Kidney tubule cell (primary cell): ENCODE measurements around the gene STOX2.
A peak's percentile ranks its signal among the peaks of the same experiment; 100 is the strongest.

Source experiments
- DNase-seq: peaks from one replicate; pipeline ENCODE4 v3.0.0-alpha.2; 2018; ENCODE audit warnings: low spot score

Gene STOX2

DNA sequence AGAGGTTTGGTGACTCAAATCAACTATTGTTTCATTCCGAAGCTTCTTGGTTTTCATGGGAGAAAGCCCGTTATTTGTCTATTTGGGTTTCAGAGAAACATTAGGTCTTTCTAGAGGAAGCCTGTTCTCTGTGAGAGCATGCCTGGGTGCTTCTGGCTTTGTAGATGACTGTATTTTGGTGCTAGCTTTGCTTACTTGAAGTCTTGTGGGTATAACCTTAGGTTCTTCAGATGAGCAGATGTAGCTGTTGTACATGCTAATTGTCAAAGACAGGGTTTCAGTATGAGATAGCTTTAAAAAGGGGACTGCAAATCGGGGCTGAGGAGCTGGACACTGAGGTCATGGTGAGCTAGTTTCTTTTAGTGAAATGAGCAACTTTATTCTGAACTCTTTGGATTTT, 7.9 kb upstream of the STOX2 start:
- no peak for DNase-seq

GRCh38 chr4:183898456-183898855, 6.7 kb upstream of the STOX2 start:
- no peak for DNase-seq

GRCh38 chr4:183903021-183903760, 1.9 kb upstream of the STOX2 start:
- no peak for DNase-seq

GRCh38 chr4:183905593-183906488, 734 bp downstream of the STOX2 start:
- peak; percentile 42 for DNase-seq

DNA sequence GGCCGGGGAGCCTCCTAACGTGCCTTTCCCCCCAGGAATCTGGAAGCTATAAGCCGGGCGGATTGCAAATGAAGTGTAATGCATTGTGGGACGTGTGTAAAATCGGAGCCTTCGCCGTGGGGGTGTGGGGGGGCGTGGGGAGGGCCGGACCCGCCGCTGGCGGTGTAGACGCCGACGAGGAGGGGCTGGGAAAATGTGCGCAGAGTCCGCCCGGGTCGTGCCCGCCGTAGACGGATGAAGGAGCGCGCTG, 1.3 kb downstream of the STOX2 start:
- DNase-seq: no peak

DNA sequence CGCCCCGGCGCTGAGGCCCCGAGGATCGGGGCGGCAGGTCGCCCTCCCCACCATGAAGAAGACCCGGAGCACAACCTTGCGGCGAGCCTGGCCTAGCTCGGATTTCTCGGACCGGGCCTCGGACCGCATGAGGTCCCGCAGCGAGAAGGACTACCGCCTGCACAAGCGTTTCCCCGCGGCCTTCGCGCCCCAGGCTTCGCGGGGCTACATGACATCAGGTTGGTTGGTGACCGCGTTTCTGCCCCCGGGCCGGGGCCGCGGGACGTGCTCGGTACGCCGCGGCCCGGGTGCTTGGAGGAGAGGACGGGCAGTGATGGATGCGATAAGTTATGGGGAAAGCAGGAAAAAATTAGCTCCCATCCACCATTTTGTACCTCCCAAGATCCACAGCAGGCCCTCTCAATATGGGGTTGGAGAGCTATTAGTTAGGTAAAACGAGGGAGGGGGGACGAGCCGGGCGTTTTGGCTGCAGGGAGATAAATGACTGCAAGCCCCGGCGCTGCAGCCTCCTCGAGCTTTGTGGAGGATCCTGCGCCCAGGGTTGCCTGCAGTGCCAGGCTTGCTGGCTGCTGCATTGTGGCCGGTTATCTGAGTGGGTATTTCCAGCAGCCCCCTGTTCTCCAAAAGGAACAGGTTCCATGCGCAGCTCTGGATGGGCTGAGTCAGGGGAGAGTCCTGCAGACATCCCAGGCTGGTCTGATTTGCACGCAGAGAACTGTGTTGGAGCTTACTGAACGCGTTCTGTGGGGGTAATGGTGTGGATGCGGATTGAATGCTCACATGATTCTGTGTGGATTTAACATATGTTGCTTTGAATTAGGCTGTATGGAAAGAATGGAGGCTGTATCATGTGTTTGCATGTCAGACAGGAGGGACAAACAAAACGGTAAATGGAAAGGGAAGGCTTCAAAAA, 1.9 kb downstream of the STOX2 start:
- no peak for DNase-seq

DNA sequence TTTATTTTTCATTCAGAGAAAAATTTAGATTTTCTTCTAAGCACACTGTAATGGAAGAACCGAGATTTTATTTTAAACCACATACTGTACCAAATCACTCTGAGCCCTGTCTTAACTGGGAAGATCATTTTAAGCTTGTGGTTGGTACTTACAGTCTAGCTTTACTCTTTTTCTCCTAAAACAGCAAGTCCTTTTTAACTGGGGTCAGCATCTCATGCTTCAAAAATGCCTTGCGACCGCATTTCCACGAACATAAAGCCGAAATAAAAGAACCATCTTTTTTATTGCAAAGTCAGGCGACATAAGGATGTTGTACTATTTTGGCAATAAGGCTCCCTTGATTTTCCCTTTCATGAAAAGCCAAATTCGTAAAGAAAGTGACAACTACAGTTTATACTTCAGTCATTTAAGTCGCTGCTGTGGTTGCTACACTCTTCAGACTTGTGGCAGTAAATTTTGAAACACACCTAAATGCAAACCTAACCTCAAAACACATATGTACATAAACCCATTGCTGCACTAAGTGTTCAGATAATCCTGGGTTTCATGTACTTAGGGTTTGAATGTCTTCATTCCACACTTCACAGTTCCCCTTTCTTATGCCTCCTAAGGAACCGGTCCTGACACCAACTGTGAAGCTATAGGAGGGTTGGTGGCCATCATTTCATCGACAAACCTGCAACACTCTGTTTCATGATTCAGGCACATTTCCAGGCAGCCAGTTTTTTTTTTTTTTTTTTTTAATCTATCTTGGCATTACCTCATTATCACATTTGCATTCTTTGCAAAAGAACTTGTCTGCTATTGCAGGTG, 3.0 kb downstream of the STOX2 start:
- DNase-seq: no peak

DNA sequence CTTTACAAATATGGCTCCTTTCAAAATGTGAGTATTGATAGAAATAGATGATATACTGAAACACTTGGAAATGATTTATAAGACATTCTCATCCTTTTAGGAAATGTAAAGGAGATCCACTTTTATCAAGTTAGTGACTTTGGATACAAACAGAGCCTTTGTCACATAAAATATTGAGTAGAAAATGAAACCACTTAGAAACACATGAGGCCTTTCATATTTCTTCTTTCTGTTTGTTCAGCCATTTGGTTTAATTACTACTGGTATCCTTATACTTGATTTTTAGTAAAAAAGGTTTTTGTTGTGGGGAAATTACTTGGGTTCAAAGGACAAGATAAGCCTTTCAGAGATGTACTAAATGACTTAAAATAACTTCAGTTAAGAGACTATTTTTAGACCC, 4.1 kb downstream of the STOX2 start:
- no peak for DNase-seq

- DNase-seq: no peak
Measured at GRCh38 chr4:183909801-183910200, 4.7 kb downstream of the STOX2 start.

GRCh38 chr4:183912585-183912984, 7.5 kb downstream of the STOX2 start:
- DNase-seq: peak; percentile 28

GRCh38 chr4:183915976-183916375, 10.9 kb downstream of the STOX2 start:
- no peak for DNase-seq

DNA sequence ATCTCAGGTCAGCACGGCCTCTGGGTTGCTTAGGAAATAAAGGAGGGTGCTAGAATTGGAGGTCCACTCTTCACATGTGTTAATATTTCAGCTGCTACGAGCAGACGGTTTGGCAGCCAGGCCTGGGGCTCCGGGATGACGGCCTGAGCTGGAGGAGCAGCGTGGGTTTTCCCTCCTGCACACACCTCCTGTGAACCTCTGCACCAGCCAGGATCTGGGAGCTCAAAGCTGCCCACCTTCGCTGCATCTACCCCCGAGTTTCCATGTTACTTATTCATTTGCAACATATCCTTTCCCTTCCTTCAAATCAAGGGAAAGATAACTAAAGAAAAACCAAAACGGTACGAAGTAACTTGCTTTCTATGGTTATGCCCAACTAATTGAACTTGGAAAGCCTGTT, 13.6 kb downstream of the STOX2 start:
- no peak for DNase-seq

DNA sequence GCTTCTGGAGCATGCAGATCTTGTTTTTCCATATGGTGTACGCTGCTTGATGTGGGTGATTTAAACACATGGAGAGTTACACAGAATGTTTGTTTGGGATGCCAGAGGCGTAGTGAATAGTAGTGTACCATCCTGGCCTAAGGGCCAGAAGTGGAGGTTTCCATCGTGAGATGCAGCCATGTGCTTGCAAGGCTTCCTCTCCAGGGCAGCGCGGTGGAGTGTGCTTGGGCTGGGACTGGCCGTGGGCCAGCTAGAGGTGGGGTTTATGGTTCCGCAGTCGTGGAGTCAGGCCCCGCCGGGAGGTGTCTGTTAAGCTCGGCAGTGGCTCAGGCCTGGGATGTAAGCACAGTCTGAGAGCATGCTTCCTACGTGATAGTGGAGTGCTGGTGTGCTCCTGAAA, 14.0 kb downstream of the STOX2 start:
- DNase-seq: no peak

- DNase-seq: no peak
Measured at GRCh38 chr4:183920512-183920911, 15.4 kb downstream of the STOX2 start.

DNA sequence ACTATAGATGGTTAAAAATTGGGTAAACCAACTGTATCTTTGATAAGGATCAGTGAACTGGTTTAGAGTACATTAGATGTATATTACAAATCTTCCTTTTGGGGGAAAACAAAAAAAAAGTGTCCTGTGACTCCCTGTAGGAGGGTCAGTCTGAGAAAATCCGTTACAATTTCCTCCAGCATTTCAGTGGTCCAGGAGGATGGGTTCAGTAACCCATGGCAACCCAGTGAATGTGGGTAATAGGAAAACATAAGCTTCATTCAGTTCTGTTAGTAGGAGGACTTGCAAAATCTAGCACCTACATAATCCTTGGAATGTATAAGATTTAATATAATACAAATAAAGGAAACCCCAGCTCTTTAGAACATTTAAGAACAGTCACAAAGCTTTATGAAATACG, 16.2 kb downstream of the STOX2 start:
- no peak for DNase-seq

DNA sequence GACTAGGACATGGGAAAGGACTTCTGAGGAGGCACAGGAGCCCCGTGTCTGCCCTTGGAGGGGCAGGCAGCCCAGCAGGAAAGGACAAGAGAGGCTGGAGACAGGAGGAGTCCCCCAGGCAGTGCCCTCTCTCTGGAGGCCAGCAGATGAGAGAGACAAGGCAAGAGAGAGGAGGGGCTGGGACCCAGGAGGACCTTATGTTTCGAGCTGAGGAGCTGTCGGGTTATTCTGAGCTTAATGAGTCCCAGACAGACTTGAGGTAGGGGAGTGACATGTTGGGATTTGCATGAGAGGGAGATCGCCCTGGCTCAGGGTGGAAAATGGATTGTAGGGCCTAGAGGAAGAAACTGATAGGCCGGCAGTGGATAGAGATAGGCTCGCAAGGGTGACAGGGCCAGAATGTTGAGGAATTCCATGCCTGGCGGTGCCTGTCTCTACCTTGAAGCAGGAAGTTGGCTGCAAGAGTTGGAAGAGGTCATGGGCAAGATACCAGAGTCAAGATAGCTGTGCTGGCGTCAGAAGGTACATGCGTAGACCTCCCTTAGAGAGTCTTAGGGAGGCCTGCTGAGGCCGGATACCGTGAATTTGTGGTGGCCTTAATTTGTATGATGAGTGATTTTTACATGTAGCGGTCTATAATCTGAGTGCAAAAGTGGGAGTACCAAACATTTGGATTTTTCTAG, 19.4 kb downstream of the STOX2 start:
- DNase-seq: no peak

- no peak for DNase-seq
Measured at GRCh38 chr4:183926950-183927349, 21.8 kb downstream of the STOX2 start.

DNA sequence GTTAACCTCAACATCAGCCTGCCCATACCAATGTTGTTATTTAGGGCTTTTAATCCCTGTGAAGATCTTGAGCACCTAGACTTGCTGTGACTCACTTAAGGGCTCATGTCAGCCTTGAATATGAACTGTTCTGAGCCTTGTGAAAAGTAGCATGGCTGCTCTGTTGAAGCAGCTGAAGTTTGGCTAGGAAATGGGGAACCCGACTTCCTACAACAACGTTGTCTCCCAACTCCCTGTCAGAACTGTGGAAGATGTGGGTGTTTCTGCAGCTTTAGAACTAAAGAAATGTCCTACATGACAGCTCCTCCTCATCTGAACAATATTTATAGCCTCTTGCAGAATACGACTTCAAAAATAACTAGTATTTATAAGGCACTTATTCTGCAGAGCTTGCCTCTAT, 27.5 kb downstream of the STOX2 start:
- DNase-seq: no peak

DNA sequence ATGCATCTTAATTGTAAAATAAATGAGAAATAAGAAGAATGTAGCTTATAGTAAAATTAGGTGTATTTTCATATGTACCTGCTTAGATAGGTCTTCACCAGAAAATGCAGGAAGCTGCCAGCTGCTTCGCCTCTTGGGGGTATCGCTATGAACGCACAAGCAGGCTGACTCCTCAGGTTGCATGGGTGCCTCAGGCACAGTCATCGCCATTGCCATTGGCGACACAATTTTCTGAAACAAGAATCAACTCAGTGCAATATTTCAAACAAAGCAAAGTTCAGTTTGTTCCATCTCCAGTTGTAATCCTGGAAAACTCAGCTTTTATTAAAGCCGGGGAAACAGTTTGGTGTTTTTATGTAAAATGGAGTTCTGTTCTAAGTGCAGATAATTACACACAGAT, 29.7 kb downstream of the STOX2 start:
- no peak for DNase-seq

- no peak for DNase-seq
Measured at GRCh38 chr4:183935355-183936005, 30.4 kb downstream of the STOX2 start.

- DNase-seq: no peak
Measured at GRCh38 chr4:183936047-183936446, 30.9 kb downstream of the STOX2 start.
